Neural cell (in vitro differentiated cells): ENCODE data around the gene JMJD8.

Experiments
- CTCF ChIP-seq: fragments of 450-650 bp; IDR thresholded peaks from 2 replicates; pipeline ENCODE4 v1.5.1; 2014; ENCODE audit warnings: antibody characterized with exemption, mild to moderate bottlenecking, moderate library complexity; ENCODE audit not compliant: poor library complexity, severe bottlenecking
- EP300 ChIP-seq: fragments of 450-650 bp; conservative IDR thresholded peaks from 2 replicates; pipeline ENCODE4 v1.6.1; 2014; ENCODE audit warnings: antibody characterized with exemption, mild to moderate bottlenecking, moderate library complexity; ENCODE audit not compliant: poor library complexity, severe bottlenecking
- EZH2 ChIP-seq: fragments of 200-600, 300-800 bp; shearing (Covaris generic), sonication (generic); IDR thresholded peaks from 2 replicates; pipeline ENCODE4 v1.6.1; 2014; ENCODE audit warnings: antibody characterized with exemption, low read length, borderline replicate concordance, mild to moderate bottlenecking; ENCODE audit not compliant: insufficient read depth, poor library complexity, severe bottlenecking
- MXI1 ChIP-seq: fragments of 450-650 bp; conservative IDR thresholded peaks from 2 replicates; pipeline ENCODE4 v1.6.1; 2014; ENCODE audit warnings: antibody characterized with exemption, mild to moderate bottlenecking; ENCODE audit not compliant: poor library complexity, severe bottlenecking
- POLR2AphosphoS5 ChIP-seq: IDR thresholded peaks from 2 replicates; pipeline ENCODE4 v1.6.1; 2012
- RAD21 ChIP-seq: fragments of 450-650 bp; conservative IDR thresholded peaks from 2 replicates; pipeline ENCODE4 v1.6.1; 2014; ENCODE audit warnings: antibody characterized with exemption, mild to moderate bottlenecking, moderate library complexity
- SMC3 ChIP-seq: fragments of 450-650 bp; conservative IDR thresholded peaks from 2 replicates; pipeline ENCODE4 v1.6.1; 2014; ENCODE audit warnings: antibody characterized with exemption, mild to moderate bottlenecking, moderate library complexity; ENCODE audit not compliant: poor library complexity
- TAF1 ChIP-seq: IDR thresholded peaks from 2 replicates; pipeline ENCODE4 v1.6.1; 2012; ENCODE audit warnings: low read depth
- TF ChIP-seq, protein P1 (sequence below): IDR thresholded peaks from 2 replicates; pipeline ENCODE4 v1.6.1; 2012; ENCODE audit warnings: borderline replicate concordance

- TF ChIP-seq CTCF (no peak), EP300 (no peak), RAD21 (no peak), SMC3 (no peak), TAF1 (no peak), EZH2 (no peak), POLR2AphosphoS5 (no peak), MXI1 (no peak)
- TF ChIP-seq, protein P1, sequence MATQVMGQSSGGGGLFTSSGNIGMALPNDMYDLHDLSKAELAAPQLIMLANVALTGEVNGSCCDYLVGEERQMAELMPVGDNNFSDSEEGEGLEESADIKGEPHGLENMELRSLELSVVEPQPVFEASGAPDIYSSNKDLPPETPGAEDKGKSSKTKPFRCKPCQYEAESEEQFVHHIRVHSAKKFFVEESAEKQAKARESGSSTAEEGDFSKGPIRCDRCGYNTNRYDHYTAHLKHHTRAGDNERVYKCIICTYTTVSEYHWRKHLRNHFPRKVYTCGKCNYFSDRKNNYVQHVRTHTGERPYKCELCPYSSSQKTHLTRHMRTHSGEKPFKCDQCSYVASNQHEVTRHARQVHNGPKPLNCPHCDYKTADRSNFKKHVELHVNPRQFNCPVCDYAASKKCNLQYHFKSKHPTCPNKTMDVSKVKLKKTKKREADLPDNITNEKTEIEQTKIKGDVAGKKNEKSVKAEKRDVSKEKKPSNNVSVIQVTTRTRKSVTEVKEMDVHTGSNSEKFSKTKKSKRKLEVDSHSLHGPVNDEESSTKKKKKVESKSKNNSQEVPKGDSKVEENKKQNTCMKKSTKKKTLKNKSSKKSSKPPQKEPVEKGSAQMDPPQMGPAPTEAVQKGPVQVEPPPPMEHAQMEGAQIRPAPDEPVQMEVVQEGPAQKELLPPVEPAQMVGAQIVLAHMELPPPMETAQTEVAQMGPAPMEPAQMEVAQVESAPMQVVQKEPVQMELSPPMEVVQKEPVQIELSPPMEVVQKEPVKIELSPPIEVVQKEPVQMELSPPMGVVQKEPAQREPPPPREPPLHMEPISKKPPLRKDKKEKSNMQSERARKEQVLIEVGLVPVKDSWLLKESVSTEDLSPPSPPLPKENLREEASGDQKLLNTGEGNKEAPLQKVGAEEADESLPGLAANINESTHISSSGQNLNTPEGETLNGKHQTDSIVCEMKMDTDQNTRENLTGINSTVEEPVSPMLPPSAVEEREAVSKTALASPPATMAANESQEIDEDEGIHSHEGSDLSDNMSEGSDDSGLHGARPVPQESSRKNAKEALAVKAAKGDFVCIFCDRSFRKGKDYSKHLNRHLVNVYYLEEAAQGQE: no peak
Observed at GRCh38 chr16:718389-718788, 34.3 kb upstream of the JMJD8 start.
